Stimulated activated CD8-positive, alpha-beta memory T cell treated with anti-CD3 and anti-CD28 coated beads, Interleukin-4, amount 100 ng/mL, for 1 hour (primary cell): ENCODE data around the gene DERA.

Source experiments
- DNase-seq, 2 donors: peaks; one replicate each; pipeline ENCODE4 v3.0.0-alpha.2; 2020; ENCODE audit warnings: low read depth in 2 of 2, low spot score in 1 of 2

The DERA gene

DNA sequence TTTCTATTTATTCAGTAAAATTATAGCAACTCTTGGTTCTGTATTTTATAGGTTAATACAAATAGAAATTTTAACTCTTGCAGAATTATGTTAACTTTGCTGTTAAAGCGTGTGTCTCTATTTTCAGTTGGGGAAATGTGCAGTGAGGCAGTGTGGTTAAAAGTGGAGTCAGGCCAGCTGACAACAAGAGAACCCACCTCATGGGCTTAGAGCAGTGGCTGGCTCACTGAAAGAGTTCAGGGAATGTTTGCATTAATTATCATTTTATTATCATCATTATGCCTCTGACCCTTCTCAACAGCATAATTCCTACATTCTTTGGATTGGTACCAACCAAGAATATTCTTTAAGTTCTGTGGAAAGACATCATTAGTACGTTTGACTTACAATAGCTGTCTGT is 163.8 kb downstream of the DERA start:
- no peak for DNase-seq

DNA sequence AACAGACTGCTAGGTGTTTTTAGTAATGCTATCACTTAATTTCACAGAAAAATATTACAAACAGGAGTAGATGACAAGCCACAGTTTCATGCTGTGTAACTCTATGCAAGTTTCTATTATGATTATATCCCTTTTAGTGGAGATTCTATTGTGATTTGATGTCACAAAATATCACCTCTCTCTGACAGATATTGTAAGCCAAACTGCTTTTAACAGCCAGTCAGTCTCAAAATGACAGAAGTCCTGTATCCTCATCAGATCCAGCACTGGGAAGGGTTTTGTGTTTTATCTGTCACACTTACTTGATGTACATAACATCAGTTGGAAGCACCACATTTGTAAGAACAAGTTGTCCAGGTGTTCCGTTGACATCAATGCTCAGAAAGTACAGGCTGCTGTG is 164.8 kb downstream of the DERA start:
- no peak for DNase-seq

DNA sequence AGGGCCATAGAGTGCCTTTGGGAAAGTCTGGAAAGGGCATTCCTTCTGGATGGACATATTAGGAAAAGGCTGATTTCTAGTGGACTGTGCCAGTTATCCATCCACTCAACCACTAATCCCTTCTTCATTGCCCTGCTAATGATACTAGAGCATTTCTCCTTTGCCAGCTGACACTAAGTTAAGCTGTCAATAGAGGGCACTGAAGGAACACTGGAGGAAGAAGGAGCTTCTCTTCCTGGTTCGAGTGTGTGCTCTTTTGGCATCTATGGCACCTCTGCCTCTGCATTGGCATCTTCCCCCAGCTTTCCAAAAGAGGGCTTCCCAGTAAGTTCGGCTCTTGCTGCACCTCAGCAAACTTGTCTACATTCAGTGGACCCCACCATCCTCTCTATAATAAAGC is 165.4 kb downstream of the DERA start:
- DNase-seq = no peak

DNA sequence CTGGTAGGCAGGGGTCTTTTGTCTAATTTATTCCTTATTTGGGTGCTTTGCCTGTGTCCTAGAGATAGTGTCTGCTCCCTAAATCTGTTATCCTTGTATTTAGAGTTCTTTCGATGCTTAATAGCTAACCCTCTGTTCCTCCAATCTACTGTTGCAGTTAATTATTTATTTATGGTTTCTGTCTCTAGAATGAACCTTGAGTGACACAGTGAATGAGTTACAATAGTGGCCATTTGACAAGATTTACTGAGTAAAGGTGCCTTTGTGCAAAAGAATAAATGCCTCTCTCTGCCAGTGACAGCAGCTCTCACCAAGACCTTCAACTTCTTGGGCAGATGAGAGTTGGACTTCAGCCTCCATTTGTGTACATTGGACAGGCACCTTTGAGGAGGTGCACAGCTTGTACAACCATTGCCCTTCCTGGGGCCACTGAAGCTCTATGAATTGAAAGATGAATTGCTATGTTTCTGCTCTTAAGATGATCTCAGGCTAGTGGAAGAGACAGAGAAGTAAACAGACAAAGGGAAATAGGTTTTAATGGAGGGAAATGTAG is 165.9 kb downstream of the DERA start:
- no peak for DNase-seq

DNA sequence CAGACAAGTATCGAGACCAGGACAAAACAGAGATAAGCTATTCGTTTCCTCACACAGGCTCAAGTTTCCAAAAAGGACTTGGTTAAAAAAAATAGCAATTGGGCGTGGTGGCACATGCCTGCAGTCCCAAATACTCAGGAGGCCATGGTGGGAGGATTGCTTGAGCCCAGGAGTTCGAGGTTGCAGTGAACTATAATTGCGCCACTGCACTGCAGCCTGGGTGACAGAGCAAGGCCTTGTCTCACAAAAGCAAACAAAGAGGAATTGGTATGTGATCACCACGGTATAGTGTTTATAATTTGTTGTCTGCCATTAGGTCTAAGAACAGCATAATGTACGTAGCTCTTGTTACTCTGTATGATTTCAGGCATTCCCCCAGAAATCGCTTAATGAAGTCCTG is 175.3 kb downstream of the DERA start:
- no peak for DNase-seq

DNA sequence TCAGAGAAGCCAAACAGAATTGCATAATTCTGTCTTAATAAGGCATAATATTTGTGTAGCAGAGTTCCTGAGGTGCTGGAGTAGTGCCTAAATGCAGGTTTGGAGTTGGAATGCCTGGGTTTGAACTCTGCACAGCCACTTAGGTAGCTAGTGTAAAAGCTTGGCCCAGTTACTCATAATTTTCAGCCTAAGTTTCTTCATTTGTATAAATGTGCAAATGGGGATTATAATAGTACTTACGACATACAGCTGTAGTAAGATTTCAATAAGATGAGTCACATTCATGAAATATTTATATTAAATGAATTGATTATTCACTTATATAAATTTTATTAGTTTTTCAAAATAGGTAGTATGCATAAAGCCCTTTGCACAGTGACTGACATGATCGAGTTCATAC is 175.8 kb downstream of the DERA start:
- DNase-seq = no peak
